PC-3 (cell line): ENCODE results near the gene RAF1.

ENCODE experiments used
- CTCF ChIP-seq: fragments of 300-600 bp; sonication (generic); conservative IDR thresholded peaks from 2 replicates; pipeline ENCODE4 v1.5.1; 2017; ENCODE audit warnings: antibody characterized with exemption, low read depth, mild to moderate bottlenecking, low read length
- EZH2phosphoT487 ChIP-seq: fragments of 300-600 bp; sonication (generic); IDR thresholded peaks from 2 replicates; pipeline ENCODE4 v1.6.1; 2018; ENCODE audit warnings: mild to moderate bottlenecking, antibody characterized with exemption, low read length, borderline replicate concordance

GRCh38 chr3:12700800-12701199 lies 36.9 kb upstream of the RAF1 start:
- TF ChIP-seq EZH2phosphoT487 (no peak), CTCF (no peak)
